Ecto neural progenitor cell (in vitro differentiated cells): ENCODE data around the gene RARS2.

ENCODE experiments used
- DNase-seq: peaks from one replicate; pipeline ENCODE4 v3.0.0-alpha.2; 2018; ENCODE audit warnings: low spot score

Gene RARS2

DNA sequence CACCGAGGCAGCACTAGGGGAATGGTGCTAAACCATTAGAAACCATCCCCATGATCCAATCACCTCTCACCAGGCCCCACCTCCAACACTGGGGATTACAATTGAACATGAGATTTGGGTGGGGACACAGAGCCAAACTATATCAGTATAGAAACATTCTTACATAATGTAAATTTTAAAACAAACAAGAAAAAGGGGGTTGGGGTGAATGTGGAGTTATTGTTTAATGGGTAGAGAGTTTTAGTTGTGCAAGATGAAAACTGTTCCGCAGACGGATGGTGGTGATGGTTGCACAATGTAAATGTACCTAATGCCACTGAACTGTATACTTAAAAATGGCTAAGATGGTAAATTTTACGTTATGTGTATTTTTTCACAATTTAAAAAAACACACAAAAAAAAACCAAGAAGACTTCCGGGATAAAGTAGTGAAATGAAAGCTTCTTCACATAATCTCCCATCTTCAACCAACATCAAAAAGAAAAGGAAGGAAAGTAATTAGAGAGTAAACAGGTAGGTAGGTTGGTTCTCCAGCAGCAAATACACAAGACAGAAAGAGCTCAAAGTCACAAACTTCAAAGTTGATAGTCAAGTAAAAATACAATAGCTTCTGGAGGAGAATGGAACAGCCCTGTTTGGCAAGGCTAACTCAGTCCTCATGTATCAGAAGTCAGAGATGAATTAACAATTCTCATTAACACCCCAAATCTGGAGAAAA, 16.3 kb downstream of the RARS2 start:
- no peak for DNase-seq

DNA sequence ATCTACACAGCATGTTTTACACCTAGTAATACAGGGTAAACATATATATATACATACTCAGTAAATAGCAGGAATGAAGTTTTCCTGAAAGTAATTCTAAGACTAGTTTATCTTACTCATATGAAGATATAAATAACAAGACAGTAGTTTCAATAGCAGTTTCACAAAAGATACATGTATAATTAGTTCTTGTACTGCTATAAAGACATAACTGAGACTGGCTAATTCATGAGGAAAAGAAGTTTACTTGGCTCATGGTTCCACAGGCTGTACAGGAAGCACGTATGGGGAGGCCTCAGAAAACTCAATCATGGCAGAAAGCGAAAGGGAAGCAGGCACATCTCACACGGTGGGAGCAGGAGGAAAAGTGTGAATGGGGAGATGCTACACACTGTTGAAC, 16.9 kb downstream of the RARS2 start:
- no peak for DNase-seq

DNA sequence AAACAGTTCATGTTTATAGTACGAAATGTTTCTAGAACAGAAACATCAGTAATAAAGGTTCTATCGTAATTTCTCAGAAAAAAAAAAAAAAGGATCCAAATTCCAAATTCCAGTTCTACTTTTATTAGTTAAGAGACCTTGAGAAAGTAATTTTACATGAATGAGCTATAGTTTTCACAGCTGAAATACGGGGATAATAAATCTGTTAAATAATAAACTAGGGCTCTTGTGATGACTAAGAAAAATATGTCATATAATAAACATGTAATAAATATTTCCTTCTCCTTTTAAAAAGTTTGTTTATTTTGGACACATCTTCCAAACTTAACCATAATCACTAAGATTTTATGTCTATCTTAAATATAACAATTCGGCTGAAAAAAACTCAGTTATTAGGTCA, 17.8 kb downstream of the RARS2 start:
- DNase-seq: no peak

DNA sequence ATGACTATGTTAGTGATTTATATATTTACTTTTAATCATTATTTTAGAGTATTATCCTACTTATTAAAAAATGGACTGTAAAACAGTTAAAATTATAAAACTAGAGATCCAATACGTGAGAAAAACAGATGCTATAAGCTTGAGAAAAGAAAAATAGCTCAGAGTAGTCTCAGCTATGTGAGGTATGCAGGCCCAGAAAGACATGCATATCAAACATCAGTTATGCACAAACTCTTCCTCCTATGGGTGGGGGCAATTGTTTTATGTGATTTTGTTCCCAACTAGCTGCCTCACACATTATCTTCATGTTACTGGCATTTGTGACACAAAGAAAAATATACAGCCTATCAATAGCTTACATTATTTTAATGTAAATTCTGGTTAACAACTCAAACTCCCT, 28.8 kb downstream of the RARS2 start:
- no peak for DNase-seq

DNA sequence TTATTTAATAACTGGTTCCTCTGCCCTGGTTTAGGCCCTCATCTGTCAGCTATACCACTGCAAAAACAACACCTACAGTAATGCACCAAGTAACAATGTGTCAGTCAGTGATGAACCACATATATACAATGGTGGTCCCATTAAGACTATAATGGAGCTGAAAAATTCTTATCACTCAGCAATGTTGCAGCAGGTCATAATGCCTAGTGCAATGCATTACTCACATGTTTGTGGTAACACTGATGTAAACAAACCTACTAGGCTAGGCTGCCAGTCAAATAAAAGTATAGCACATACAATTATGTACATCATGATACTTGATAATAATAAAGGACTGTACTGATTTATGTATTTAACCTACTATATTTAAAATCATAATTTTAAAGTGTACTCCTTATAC, 31.3 kb downstream of the RARS2 start:
- no peak for DNase-seq

DNA sequence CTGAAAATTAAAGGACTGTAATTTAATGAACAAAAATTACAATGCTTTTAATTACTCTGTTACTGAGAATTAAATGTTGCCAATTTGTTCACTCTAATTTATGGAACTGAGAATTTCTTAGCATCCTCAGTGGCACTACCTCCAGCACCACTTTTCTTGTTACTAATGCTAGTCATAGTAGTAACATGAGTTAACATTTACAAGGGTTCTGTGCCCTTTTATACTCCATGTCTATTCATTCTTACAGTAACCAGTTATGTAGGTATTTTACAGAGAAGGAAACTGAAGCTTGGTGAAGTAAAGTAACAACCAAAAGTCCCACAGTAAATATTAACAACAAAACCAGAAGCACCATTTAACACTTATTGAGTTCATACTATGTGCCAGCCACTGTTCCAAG, 34.3 kb downstream of the RARS2 start:
- DNase-seq: no peak

DNA sequence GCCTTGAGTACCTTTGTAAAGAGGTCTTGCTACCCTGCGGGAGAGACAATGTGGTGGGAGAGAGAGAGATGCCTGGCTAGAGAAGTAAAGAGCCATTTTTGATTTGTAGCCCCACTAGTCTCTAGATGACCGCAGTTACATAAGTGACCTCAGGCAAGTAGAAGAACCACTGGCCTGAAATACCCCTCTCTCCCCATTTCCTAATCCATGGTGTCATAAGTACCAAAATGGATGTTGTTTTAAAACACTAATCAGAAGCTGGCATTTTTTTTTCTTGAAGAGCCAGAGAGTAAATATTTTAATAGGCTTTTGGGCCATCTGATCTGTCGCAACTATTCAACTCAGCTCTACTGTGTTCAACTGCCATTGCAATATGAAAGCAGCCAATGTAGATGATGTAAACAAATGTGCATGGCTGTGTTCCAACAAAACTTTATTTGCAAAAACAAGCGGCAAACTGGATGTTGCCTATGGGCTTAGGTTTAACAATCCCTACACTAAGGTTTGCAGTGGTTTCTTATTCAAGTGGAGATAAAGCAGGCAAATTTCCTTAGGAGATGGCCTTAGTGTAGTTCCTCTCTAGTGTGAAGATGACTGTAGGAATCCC, 36.5 kb downstream of the RARS2 start:
- DNase-seq: no peak

DNA sequence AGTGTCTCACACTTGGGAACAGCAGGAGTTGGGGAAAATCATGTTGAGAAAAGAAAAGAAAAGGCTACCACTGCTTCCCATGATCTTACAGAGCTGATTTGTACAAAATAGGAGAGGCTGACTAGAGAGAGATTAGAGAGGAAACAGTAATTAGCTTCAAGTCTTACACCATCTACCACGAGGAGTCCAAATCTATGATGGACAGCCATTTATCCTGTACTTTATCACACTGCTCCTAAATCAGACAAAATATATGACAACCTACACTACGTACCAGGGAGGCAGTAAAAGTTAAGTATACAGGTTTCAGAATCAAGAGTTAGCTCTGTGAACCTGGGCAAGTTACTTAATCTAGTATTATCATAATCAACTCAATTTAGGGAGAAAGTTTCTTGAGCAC, 38.0 kb downstream of the RARS2 start:
- no peak for DNase-seq

DNA sequence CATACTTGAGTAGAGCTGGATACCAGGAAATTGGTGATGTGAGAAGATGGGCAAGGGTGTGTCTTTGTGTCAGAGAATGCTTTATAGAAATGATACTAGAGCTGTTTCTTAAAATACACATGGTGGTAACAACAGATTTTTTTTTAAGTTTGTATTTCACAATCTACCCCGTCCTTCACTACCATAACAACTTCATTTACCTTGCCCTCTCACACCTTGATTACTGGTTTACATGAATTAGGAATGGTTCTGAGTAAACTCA, 45.4 kb downstream of the RARS2 start:
- no peak for DNase-seq

DNA sequence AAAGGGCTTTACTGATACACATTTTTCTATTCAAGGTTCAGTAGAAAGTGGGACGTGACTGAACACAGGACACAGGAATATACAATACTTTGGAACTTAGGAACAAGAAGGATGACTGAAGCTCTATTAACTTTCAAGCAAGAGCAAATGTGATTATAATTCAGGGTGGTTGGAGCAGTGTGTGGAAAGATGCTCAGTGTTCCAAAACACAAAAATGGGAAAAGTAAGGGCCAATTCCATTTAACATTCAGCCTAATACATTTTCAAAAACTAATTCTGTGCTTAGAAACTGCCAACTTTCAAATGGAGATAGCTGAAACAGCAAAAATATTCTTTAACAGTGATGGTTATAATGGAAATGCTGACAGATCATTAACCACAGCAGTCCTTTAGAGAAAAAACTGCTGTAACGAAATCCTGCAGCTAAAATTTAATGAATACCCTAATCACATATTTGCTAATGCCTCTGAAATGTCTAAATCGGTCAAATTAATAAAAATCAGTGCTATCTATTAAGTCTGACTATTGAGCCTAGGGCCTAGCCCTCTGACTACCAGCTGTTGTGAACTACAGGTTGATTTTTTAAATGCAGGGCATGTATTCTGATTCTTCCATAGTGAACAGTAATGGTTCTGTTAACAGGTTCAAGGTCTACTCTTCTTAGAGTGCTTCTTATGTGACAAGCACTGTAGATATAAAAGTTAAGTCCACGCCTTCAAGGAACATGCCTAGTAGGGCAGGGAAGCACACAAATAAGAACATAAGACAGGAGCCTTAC, 45.9 kb downstream of the RARS2 start:
- no peak for DNase-seq

DNA sequence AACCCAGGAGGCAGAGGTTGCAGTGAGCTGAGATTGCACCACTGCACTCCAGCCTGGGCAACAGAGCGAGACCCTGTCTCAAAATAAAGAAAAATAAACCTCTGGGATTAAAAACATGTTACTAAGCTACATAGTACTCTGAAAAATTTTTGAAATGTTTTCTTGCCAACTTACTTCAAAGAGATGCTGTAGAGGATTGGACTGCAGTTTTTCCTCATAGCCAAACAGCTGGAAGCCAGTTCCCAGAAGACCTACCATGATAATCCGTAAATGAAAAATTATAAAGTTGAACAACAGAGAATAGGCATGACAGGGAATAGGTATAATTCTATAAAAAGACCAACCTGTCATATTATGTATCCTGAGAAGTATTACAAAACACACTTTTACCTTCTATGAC, 48.0 kb downstream of the RARS2 start:
- no peak for DNase-seq

DNA sequence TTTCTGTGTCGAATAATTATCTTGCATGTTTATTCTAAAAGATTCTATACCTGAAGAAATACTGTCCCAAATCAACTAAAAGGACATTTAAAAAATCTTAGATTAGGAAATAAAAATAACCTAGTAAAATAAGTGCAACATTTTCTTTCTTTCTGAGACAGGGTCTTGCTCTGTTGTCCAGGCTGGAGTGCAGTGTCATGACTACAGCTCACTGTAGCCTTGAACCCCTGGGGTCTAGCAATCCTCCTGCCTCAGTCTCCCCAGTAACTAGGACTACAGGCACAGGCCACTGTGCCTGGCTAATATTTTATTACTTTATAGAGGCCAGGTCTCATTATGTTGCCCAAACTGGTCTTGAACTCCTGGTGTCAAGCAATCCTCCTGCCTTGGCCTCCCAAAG, 48.7 kb downstream of the RARS2 start:
- DNase-seq: no peak

DNA sequence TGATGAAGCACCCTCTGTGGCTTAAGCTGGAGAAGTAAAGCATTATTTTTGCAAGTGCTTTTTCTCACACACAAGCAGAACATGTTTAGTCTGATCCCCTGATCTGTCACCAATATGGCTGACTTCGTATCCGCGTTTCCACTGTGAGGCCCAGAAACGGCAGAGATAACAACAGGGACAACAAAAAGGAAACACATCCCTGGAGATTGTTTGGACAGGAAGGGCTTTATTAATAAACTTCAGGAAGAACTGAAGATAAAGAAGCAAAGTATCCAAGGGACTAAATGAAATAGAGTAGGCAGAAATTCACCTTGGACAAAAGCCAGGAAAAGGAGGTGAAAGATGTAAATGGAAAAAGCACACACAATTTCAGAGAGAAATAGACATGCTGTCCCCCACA, 49.2 kb downstream of the RARS2 start:
- DNase-seq: no peak

DNA sequence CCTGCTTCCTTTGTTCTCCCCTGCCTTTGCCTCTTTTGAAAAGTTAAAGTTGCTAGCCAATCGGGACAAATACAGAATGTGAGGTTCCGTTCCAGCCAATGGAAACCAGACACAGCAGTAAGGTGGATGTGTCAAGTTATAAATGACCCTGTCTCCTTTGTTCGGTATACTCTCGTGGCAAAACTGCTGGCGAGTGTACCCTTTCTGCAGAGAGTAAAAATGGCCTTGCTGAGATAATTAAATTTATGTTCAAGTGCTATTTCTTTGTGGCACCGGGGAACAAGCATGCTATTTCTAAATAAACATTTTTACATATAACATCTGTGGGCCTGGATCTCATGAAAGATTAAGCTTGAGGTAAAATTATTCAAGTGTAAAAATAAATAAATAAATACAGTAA, 50.2 kb downstream of the RARS2 start:
- DNase-seq: no peak

DNA sequence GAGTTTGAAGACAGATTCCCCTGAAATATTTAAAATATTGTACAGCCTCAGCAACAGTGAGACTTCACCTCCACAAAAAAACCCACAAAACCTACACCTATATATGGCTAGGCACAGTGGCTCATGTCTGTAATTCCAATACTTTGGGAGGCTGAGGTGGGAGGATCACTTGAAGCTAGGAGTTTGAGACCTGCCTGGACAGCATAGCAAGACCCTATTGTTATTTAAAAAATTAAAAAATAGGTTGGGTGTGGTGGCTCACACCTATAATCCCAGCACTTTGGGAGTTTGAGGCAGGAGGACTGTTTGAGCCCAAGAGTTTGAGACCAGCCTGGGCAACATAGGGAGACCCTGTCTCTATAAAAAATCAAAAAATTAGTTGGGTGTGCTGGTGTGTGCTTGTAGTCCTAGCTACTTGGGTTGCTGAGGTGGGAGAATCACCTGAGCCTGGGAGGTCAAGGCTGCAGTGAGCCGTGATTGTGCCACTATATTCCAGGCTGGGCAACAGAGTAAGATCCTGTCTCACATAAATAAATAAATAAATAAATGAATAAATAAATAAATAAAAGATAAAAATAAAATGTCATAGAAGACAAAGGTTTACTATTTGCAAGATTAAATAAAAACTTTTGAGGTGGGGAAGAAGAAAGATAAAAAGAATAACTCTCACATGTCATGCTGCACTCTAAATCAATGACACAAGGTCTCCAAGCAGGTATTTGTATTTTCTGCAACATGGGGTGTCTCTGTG, 51.1 kb downstream of the RARS2 start:
- DNase-seq: no peak

DNA sequence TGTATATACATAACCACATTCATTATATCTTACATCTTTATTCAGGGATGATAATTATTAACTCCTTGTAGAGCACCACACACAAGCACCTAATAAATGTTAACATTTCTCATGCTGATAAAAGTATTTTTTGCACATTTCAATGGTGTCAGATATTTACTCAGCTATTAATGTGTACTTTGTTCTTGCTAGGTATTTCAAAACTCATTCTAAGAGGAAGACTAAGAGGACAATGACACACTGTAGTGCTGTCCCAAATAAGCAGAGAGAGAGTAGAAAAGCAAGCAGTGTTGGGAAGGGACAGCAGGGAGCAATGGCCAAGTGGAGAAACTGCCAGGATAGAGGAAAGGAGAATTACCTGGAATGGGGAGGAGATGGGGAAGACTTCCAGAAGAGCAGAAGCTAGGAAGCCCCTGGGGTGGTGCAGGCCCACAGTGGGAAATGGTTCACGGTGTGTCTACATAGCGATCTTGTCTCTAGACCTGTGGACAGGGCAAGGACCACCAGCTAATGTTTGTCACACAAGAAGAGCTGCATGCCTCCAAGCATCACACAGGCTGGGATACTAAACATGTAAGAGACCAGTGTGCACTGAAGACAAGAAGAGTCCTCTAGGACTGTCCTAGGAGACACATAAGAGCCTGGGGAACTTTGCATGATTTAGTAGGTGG, 55.3 kb downstream of the RARS2 start:
- no peak for DNase-seq

DNA sequence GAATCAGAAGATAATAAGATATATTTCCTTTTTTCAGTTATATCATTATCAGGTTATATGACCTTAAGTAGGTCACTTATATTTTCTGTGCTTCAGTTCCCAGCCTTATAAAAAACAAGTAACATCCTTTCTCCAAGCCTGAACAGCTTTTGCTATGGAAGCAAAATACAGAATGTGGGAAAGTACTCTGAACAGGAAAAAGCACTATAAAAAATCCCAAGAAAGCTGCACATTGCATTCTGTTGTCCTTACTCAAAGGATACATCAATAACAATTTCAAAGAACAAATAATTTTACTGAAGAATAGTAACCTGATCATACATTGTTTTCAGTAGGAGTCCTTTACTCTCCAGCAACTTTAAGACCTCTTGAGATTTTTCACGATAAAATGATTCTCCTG, 60.6 kb downstream of the RARS2 start:
- DNase-seq: no peak

DNA sequence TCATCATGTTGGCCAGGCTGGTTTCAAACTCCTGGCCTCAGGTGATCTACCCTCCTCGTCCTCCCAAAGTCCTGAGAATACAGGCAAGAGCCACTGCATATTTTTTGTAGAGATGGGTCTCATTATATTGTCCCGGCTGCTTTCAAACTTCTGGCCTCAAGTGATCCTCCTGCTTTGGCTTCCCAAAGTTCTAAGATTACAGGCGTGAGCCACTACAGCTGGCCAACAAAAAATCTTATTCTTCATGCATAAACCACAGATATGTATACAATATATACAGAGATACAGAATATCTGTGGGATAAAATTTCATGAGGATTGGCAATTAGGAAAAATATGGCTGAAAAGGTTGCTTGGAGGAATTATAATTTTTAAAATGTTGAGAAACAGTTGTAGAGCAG, 67.1 kb downstream of the RARS2 start:
- DNase-seq: no peak

DNA sequence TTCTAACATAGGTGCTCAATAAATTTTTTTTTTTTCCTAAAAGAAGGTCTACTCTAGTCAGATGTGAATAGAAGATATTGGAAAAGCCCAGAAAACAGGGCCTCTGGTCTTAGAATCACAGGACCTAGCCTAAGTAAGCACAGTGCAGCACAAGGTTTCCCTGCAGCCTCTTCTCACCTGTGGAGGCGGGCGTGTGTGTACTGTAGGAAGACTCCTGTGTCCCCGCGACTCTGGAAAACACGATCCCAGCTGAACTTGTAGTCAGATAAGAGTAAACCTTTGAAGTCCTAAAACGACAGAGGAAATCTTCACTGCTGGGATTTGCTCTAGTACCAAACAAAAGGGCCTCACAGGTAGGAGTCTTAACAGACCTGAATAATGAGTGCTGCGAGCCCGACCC, 71.3 kb downstream of the RARS2 start:
- no peak for DNase-seq

DNA sequence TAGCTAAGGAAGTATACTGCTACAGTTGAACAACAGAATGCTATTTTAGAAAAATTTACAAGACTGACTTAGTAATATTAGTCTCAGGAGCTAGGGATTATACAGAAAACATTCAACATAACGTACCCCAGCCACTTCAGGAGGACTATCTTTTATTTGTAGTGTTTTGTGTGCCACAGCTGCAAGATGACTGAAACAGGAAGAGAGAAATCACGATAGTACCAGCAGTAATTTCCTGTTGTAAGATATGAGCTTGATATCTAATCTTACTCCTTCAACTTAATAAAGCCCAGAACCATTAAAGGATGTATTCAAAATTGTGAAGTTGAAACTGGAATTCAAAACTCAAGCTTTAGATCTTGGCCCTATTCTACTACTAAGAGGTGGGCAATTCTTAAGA, 75.0 kb downstream of the RARS2 start:
- DNase-seq: no peak

DNA sequence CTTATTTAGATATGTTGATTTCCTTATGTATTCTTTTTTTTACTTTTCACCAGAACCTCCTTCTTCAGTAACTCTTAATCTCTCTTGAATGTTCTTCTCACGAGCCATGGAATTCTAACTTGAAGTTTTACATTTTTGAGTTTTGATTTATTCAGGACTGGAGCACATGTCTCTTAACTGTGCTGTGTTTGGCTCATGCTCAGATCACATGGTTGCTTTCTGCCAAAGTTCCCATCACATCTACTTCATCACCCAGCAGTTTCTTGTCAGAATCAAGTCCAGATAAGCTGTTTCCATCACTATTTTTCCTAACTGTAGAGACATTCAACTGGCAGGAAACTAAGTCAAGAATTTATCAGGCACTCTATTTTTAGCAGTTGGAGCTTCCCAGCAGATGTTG, 85.3 kb downstream of the RARS2 start:
- no peak for DNase-seq

DNA sequence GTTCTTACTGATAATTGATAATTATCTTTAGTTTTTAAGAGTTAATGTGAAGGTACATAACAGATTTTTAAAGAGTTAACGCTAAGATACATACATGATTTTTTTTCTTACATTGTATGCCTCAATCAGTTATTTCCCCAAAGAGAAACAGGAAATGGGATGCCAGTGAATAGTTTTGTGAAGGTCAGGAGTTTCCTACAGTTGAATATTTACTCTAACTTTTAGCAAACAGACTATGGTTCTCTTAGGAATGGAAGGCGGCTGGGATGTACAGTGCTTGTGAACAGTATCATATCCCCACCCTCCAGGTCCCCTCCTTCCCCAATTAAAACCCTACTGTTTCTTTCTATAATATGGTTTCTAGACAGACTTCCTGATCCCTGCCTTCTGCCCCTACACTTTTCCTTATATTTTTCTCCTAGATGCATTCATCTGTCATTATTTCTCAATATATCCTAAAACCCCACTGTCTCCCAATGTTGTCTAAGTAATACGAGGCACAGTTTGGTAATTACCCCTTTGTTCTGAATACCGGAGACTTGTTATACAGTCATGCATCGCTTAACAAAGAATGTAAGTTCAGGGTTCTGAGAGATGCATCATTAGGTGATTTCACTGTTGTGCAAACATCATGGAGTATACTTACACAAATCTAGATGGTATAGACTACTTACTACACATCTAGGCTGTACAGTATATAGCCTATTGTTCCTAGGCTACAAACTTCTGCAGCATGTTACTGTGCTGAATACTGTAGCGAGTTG, 87.8 kb downstream of the RARS2 start:
- DNase-seq: no peak
